T-cell (primary cell): ENCODE measurements around the gene TEX51. TPM values are rescaled to one million over a fixed set of nuclear protein-coding genes. Genes with fewer than 3 reads are reported as not detected.

Experiments
- ATAC-seq, 4 experiments: fragments of 200-7000 bp in 3 of 4; fragments of 150-1000 bp in 1 of 4; cut with Tn5 transposase; replicated peaks in 1 of 4; 1 replicate in 3 of 4; 2 replicates in 1 of 4; pipeline ENCODE4 v1.10.0; 2021; ENCODE audit warnings: moderate library complexity in 3 of 4, mild to moderate bottlenecking in 2 of 4, moderate number of reproducible peaks in 1 of 4
- CTCF ChIA-PET, 2 donors: fragments of 300-600 bp; sonication (Branson Sonifier 250); formaldehyde crosslinking; loops; one replicate each; lab custom pipeline; 2022; ENCODE audit warnings: antibody characterized with exemption in 2 of 2; lab: Charles Lee
- POLR2A ChIA-PET, 2 donors: fragments of 300-600 bp; sonication (Branson Sonifier 250); formaldehyde crosslinking; loops; one replicate each; lab custom pipeline; 2022; ENCODE audit warnings: antibody characterized with exemption in 2 of 2; lab: Charles Lee
- DNase-seq, 35 experiments: peaks; one replicate each; pipeline versions ENCODE4 v3.0.0 to v3.0.0-alpha.2; 2013 to 2023
- H3K27ac ChIP-seq: one replicate; pipeline ENCODE4 v1.5.1; 2013; ENCODE audit warnings: low read length
- H3K27me3 ChIP-seq, 2 experiments: replicated peaks in 1 of 2; 1 replicate in 1 of 2; 2 replicates in 1 of 2; pipeline versions ENCODE4 v1.6.1 to v1.7.0; 2013; ENCODE audit warnings: low read length in 1 of 2, mixed read lengths in 1 of 2; ENCODE audit not compliant: control insufficient read depth in 2 of 2, insufficient read depth in 2 of 2; ENCODE audit errors: extremely low read depth in 1 of 2
- H3K36me3 ChIP-seq, 2 donors: 1 replicate in 1 of 2; 2 replicates in 1 of 2; pipeline versions ENCODE4 v1.6.1 to v1.7.0; 2013; ENCODE audit warnings: low read length in 1 of 2; ENCODE audit not compliant: control insufficient read depth in 2 of 2, insufficient read depth in 1 of 2; ENCODE audit errors: extremely low read depth in 1 of 2
- H3K4me1 ChIP-seq, 2 experiments: 1 replicate in 1 of 2; 2 replicates in 1 of 2; pipeline versions ENCODE4 v1.6.1 to v1.7.0; 2013; ENCODE audit warnings: low read length in 2 of 2, mixed read lengths in 1 of 2; ENCODE audit not compliant: insufficient read depth in 2 of 2, control insufficient read depth in 1 of 2; ENCODE audit errors: extremely low read depth in 1 of 2
- H3K4me3 ChIP-seq, 2 donors: 1 replicate in 1 of 2; 2 replicates in 1 of 2; pipeline versions ENCODE4 v1.5.1 to v1.7.0; 2013; ENCODE audit warnings: mild to moderate bottlenecking in 2 of 2, low read length in 1 of 2, moderate library complexity in 1 of 2; ENCODE audit not compliant: control insufficient read depth in 1 of 2; ENCODE audit errors: extremely low read depth in 1 of 2
- H3K9me3 ChIP-seq: 2 replicates; pipeline ENCODE4 v1.7.0; 2013
- H3K27ac Mint-ChIP-seq, 2 donors: one replicate each; pipeline ENCODE4 v1.8.0; 2020 to 2021; ENCODE audit warnings: mild to moderate bottlenecking in 2 of 2, mixed read lengths in 2 of 2
- H3K27me3 Mint-ChIP-seq, 2 donors: one replicate each; pipeline ENCODE4 v1.8.0; 2021 to 2022; ENCODE audit warnings: mixed read lengths in 2 of 2
- H3K36me3 Mint-ChIP-seq: one replicate; pipeline ENCODE4 v1.8.0; 2021; ENCODE audit warnings: mixed read lengths
- H3K4me1 Mint-ChIP-seq, 3 donors: one replicate each; pipeline ENCODE4 v1.8.0; 2020 to 2022; ENCODE audit warnings: mixed read lengths in 3 of 3, mild to moderate bottlenecking in 1 of 3
- H3K4me3 Mint-ChIP-seq, 3 donors: one replicate each; pipeline ENCODE4 v1.8.0; 2020 to 2022; ENCODE audit warnings: mild to moderate bottlenecking in 3 of 3, mixed read lengths in 3 of 3, moderate library complexity in 3 of 3
- H3K9me3 Mint-ChIP-seq, 3 donors: one replicate each; pipeline ENCODE4 v1.8.0; 2020 to 2022; ENCODE audit warnings: mixed read lengths in 3 of 3
- WGBS: methylation state at CpG from one replicate; pipeline ENCODE4 v1.1.5; 2013; ENCODE audit warnings: missing lambda C conversion rate; ENCODE audit not compliant: insufficient coverage; 5-methylcytosine and 5-hydroxymethylcytosine counted together
- total RNA-seq, 35 experiments: library from RNA in 6 of 35; stranded (reverse) in 6 of 35; fragments of 120-200 nt in 1 of 35; gene quantifications; one replicate each; pipeline versions ENCODE4 v1.2.1 to v1.2.4 and lab custom pipeline; 2013 to 2026

The TEX51 gene
- total RNA-seq, 5 donors from 2014 or later (not counting 1 experiment from before 2014, with no cell fraction given), result not detected

GRCh38 chr2:126907671-126908070, 9.0 kb downstream of the TEX51 start:
- Histone ChIP-seq H3K27ac (no peak overlapping the region), H3K4me1 (no peaks in the 10 kb centered on the region), H3K9me3 (no peaks in the 10 kb centered on the region), H3K4me3 (no peak overlapping the region), H3K36me3 (no peaks in the 10 kb centered on the region), H3K27me3 (peaks cover 0 to 19% of the 10 kb centered on the region in 2 experiments)
- Mint-ChIP-seq H3K4me1 (peaks cover 0 to 3% (median 0%) of the 10 kb centered on the region in 3 donors), H3K4me3 (no peak overlapping the region), H3K9me3 (peaks cover 4 to 5% (median 4%) of the 10 kb centered on the region in 3 donors), H3K27ac (no peak overlapping the region), H3K27me3 (peaks cover 15 to 20% of the 10 kb centered on the region in 2 donors), H3K36me3 (no peaks in the 10 kb centered on the region)
- 54% methylated on average over 10 of the region's 12 CpGs for WGBS
- POLR2A ChIA-PET, result interaction anchor here in 1 of 2 donors (0.5 kb wide), 1 partner anchor 155 kb away, joined by 3 read pairs; no protein-coding TSS in a partner anchor
- CTCF ChIA-PET, result no interaction called here
- no peak for DNase-seq
- ATAC-seq, result no peak

DNA sequence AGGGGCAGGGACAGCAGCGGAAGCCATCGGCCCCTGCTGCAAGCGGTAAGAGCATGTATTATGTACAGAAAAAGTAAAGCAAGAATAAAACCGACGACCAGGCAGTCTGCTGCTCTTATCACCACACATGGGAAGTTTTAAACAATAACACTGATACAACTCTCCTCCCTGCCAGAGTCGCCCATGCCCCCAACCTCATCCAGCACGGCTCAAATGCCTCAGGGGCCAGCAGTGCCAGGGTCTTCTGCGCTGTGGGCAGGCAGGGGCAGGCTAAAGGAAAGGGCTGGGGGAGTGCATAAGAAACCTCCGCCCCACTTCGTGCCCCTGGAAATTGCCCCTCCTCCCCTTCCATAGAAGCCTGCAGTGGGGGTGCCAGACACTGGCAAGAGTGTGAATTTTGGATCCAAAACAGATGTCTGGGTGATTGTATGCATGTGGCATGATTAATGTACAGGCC, 10.1 kb downstream of the TEX51 start:
- no peak for DNase-seq
- H3K27me3 ChIP-seq, result peaks cover 0 to 14% of the 10 kb centered on the region in 2 experiments
- Mint-ChIP-seq H3K4me1 (peaks cover 0 to 3% (median 0%) of the 10 kb centered on the region in 3 donors), H3K36me3 (no peaks in the 10 kb centered on the region), H3K9me3 (peaks cover under 1 to 5% (median 4%) of the 10 kb centered on the region in 3 donors), H3K4me3 (no peak overlapping the region), H3K27ac (no peak overlapping the region), H3K27me3 (peaks cover 15 to 20% of the 10 kb centered on the region in 2 donors)
- H3K4me1 ChIP-seq, result no peaks in the 10 kb centered on the region
- H3K4me3 ChIP-seq, result no peak overlapping the region
- ChIA-PET POLR2A (no interaction called here), CTCF (no interaction called here)
- WGBS, result 90% methylated on average over 2 of the region's 10 CpGs
- no peaks in the 10 kb centered on the region for H3K36me3 ChIP-seq
- no peaks in the 10 kb centered on the region for H3K9me3 ChIP-seq
- H3K27ac ChIP-seq, result no peak overlapping the region
- no peak for ATAC-seq

GRCh38 chr2:126909366-126909765, 10.7 kb downstream of the TEX51 start:
- H3K4me1 Mint-ChIP-seq, result peaks cover 0 to 3% (median 0%) of the 10 kb centered on the region in 3 donors
- Histone ChIP-seq H3K4me3 (no peak overlapping the region), H3K9me3 (no peaks in the 10 kb centered on the region), H3K27me3 (peaks cover 0 to 17% of the 10 kb centered on the region in 2 experiments), H3K4me1 (no peaks in the 10 kb centered on the region), H3K36me3 (no peaks in the 10 kb centered on the region), H3K27ac (no peak overlapping the region)
- WGBS, result 73% methylated on average over 4 of the region's 6 CpGs
- ATAC-seq (no peak), DNase-seq (no peak)
- ChIA-PET CTCF (no interaction called here), POLR2A (no interaction called here)
- H3K36me3 Mint-ChIP-seq, result no peaks in the 10 kb centered on the region
- no peak overlapping the region for H3K27ac Mint-ChIP-seq
- peaks cover 15 to 20% of the 10 kb centered on the region in 2 donors for H3K27me3 Mint-ChIP-seq
- H3K4me3 Mint-ChIP-seq, result no peak overlapping the region
- H3K9me3 Mint-ChIP-seq, result peaks cover 0 to under 1% (median 0%) of the 10 kb centered on the region in 3 donors

- no peaks in the 10 kb centered on the region for H3K9me3 Mint-ChIP-seq
- POLR2A ChIA-PET, result no interaction called here
- CTCF ChIA-PET, result no interaction called here
- H3K4me1 ChIP-seq, result no peaks in the 10 kb centered on the region
- peaks cover 15 to 20% of the 10 kb centered on the region in 2 donors for H3K27me3 Mint-ChIP-seq
- H3K4me3 ChIP-seq, result no peak overlapping the region
- H3K9me3 ChIP-seq, result no peaks in the 10 kb centered on the region
- ATAC-seq (no peak), DNase-seq (no peak)
- peaks cover 0 to 3% (median 0%) of the 10 kb centered on the region in 3 donors for H3K4me1 Mint-ChIP-seq
- H3K27ac Mint-ChIP-seq, result no peak overlapping the region
- no peak overlapping the region for H3K27ac ChIP-seq
- no peak overlapping the region for H3K4me3 Mint-ChIP-seq
- H3K36me3 ChIP-seq, result no peaks in the 10 kb centered on the region
- H3K27me3 ChIP-seq, result peaks cover 0 to 17% of the 10 kb centered on the region in 2 experiments
- no peaks in the 10 kb centered on the region for H3K36me3 Mint-ChIP-seq
- WGBS, result 67% methylated on average over 1 of the region's 3 CpGs
Observed at GRCh38 chr2:126909781-126910180, 11.1 kb downstream of the TEX51 start.

GRCh38 chr2:126910637-126911036, 11.9 kb downstream of the TEX51 start:
- 14% methylated on average over 1 of the region's 1 CpG for WGBS

GRCh38 chr2:126911111-126911796, 12.6 kb downstream of the TEX51 start:
- H3K4me3 Mint-ChIP-seq, result no peak overlapping the region
- no peaks in the 10 kb centered on the region for H3K36me3 Mint-ChIP-seq
- Histone ChIP-seq H3K4me1 (no peaks in the 10 kb centered on the region), H3K4me3 (no peak overlapping the region), H3K36me3 (no peaks in the 10 kb centered on the region), H3K9me3 (no peaks in the 10 kb centered on the region), H3K27me3 (peaks cover 0 to 17% of the 10 kb centered on the region in 2 experiments), H3K27ac (no peak overlapping the region)
- peaks cover 0 to 1% (median 0%) of the 10 kb centered on the region in 3 donors for H3K9me3 Mint-ChIP-seq
- ChIA-PET CTCF (no interaction called here), POLR2A (no interaction called here)
- 80% methylated on average over 4 of the region's 8 CpGs for whole genome bisulfite sequencing
- H3K27me3 Mint-ChIP-seq, result peaks cover 16 to 21% of the 10 kb centered on the region in 2 donors
- no peak overlapping the region for H3K27ac Mint-ChIP-seq
- DNase-seq (no peak), ATAC-seq (no peak)
- no peaks in the 10 kb centered on the region for H3K4me1 Mint-ChIP-seq

More at GRCh38 chr2:126910637-126911036, 11.9 kb downstream of the TEX51 start:
- DNase-seq (no peak), ATAC-seq (no peak)
- H3K36me3 ChIP-seq, result no peaks in the 10 kb centered on the region
- Mint-ChIP-seq H3K4me1 (peaks cover 0 to 2% (median 0%) of the 10 kb centered on the region in 3 donors), H3K9me3 (no peaks in the 10 kb centered on the region), H3K36me3 (no peaks in the 10 kb centered on the region), H3K27me3 (peaks cover 13 to 19% of the 10 kb centered on the region in 2 donors), H3K27ac (no peak overlapping the region), H3K4me3 (no peak overlapping the region)
- H3K27ac ChIP-seq, result no peak overlapping the region
- ChIA-PET CTCF (no interaction called here), POLR2A (no interaction called here)
- no peak overlapping the region for H3K4me3 ChIP-seq
- peaks cover 0 to 17% of the 10 kb centered on the region in 2 experiments for H3K27me3 ChIP-seq
- H3K4me1 ChIP-seq, result no peaks in the 10 kb centered on the region
- H3K9me3 ChIP-seq, result no peaks in the 10 kb centered on the region
